GM19455 (cell line): ENCODE results near the gene FAM72A.
A peak's percentile ranks its signal among the peaks of the same experiment; 100 is the strongest.
"Not testable (repeated sequence)": the region's sequence is repeated elsewhere in the genome, so short reads cannot be mapped to it uniquely, and the experiment has no call there.

Source experiments
- ATAC-seq: cut with Tn5 transposase; IDR thresholded peaks from one replicate; pipeline ENCODE4 v1.9.1; 2021; ENCODE audit not compliant: unreplicated experiment

Gene FAM72A

DNA sequence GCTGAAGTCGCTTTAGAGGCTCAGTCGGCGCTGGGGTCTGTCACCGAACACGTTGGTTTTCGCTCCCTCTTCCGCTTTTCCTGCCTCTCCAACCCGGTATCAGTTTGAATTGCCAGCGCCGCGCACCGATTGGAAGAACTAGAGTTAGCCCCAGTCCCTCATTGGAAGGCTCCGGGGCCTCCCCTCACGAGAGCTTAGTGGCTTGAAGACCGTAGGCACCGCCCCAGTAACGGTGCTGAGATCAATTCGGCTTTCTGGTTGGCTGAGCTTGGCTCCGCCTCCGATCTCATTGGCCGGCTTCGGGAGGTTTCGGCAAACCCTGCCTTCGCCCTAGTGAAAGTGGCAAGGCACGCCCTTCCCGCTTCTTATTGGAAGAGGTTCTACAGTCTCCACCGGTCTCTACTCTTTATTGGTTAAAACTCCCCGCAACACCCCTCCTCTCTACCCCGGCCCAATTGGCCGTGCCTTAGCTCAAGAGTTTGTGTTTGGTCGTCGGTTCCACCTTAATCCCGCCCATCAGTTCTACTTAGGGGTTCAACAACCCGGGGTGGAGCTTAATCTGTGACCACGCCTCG lies at the start of gene FAM72A:
TSS of gene FAM72A (minus strand) at position 51 of the 575 bp plus-strand sequence. CDS start 814 bp downstream, outside the sequence.
- ATAC-seq = peak; percentile 89

DNA sequence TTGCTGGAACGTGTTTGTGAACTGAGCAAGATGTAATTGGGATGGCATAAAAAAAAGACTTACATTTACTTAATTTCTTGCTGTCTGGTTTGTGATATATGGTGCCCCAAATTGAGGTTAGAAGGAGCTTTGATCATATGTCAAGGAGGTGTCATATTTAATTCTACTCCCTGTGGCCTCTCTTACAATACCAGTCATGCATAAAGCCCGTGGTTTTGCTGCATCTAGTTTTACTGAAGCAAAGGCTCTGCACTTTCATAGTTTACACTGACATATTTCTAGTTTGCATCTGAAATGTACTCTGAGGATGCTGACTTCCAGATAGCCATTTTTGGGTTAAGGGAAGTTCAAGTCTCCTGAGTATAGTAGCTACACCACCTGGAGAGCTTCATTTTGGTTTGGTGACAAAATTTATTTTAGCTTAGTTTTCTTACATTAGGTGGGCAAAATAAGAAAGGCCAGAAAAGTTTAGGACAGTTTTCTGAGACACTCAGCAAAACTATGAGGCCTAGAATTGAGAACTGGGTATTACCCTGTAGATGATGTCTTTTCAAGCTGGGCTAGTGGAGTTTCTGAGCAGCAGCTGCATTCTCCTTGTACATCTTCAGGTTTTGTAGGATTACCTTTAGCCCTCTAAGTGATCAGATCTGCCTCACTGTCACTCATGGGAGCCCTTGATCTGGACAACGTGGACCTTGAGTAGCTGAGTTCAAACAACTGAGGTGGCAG lies 48.5 kb upstream of the FAM72A start:
- not testable (repeated sequence) for ATAC-seq

DNA sequence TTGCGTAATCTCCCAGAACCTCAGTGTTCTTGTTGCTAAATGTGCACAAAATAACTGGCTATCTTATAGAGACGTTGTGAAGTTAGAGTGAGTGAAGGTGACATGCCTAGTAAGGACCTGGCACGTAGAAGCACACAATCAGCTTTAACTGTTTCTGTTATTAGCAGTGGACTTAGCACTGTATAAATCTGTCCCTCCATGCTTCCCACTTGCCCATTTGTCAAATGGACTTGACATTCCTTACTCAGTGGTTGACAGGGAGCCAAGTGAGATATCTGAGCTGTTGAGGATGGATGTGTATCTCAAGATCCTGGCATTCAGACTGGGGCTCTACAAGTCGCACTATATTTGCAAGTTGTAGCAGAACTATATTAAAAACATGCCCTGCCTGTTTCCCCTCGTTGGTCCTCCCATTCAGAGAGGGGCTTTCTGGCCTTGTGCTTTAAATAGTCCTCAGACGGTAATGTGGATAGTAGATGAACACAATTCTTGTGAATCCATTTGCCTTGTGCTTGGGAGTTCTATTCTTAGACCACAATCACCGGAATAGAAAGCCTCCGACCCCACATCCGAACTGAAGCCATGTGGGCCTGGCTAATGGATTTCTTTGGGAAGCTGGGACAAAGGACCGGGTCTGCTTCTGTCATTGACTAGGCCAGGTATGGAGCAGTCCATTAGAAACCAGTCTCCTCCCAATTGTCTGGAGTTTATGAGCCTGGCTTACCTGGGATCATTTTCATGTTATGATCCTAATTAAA lies 43.7 kb upstream of the FAM72A start:
- not testable (repeated sequence) for ATAC-seq

DNA sequence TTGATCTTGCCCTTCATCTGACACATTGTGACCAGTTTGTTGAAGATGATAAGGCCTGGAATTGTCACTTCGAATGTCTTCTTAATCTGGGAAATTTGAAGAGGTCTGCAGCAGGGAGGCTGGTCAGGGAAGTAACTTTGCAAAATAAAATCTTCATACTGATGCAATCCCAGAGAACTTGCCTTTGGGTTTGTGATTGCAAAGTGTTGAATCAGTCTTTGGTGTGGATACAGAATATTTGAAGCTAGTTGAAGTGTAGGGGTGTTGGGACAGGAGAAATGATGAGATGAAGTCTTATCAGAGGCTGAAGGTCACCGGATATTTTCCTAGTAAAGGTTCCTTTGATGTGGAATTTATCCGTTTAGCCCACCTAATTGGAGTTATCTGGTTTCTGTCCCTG lies 42.8 kb upstream of the FAM72A start:
- not testable (repeated sequence) for ATAC-seq

DNA sequence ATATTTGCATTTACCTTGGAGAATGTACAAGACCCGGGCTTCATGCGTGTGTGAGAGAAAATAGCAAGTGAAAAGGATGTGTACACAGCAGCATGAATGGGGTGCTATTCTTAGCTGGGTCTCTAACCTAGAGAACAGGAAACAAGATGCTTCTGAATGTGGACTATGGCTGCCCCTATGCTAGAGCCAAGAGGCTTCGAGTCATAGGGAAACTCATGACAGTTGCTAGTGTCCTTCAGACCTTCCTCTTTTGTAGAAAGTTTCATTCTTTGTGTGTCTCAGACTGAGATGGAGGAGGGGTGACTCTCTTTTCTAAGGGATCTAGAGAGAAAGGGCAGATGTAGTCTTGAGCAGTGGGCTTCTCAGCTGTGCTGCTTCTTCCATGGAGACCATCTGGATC lies 40.7 kb upstream of the FAM72A start:
- ATAC-seq = peak; percentile 98

DNA sequence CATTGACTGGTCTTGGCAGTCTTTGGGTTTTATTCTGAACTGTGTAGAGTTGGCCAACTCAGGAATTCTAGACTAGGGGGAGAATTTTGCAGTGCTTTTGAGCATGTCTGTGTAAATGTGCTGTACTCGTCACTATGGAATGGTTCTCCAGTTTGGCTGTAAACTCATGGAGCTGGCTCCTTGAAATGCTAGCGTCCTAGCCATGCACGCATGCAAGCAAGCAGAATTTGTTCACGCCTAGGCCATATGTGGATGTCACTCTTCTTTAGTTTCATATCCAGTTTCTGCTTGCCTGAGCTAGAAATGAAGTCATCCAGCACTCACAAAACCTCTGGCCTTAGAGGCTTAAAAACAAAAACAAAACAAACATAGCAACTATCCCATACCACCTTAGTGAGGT lies 37.6 kb upstream of the FAM72A start:
- not testable (repeated sequence) for ATAC-seq

DNA sequence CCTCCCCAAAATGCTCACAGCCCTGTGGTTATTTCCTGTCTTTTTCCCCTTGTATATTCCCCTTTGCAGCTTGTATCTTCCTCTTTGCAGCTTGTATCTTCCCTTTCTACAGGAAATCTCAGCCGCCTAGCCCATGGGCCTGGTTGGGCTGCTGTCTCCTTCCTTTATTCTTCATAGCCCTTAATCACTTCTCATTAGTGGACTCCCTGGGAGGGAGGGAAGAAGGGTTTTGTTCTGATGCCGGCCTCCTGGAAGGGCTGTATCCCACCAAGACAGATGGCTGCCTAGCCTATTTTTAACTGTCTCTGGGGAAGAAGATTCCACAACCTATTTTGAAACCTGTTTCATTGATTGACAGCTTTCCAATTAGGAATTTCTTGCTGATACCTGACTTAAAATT lies 32.6 kb upstream of the FAM72A start:
- not testable (repeated sequence) for ATAC-seq

DNA sequence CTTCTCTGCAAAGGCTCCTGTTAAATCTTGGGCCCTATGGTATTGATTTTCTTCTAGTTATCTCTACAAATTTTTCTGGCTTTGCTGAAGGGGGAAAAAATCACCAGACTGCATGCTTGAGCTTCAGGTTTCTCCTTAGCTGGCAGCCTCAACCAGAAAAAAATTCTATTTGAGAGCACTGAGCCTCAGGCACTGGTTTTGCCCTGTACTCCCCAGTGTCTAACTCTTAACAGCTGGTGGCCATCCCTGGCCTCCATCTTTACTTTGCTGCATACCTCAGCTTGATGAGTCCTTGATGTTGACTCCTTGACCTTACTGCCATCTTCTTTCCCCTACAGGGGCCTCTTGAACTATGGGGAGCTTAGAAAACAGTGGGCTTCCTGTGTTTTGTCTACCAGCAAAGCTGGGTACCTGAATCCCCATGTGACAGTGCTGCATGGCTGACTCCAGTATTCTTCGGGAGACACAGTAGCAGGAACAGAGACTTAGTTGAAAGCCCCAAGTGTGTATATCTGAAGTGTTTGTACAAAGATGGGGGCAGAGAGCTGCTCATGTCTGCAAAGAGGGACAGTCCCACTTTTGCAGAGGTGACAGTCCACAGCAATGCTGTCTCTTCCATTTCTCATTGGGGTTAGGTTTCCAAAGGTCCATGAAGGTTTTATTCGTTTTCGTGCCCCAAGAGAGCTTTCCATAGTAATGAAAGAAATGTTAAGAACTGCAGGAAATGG lies 31.7 kb upstream of the FAM72A start:
- ATAC-seq = not testable (repeated sequence)

DNA sequence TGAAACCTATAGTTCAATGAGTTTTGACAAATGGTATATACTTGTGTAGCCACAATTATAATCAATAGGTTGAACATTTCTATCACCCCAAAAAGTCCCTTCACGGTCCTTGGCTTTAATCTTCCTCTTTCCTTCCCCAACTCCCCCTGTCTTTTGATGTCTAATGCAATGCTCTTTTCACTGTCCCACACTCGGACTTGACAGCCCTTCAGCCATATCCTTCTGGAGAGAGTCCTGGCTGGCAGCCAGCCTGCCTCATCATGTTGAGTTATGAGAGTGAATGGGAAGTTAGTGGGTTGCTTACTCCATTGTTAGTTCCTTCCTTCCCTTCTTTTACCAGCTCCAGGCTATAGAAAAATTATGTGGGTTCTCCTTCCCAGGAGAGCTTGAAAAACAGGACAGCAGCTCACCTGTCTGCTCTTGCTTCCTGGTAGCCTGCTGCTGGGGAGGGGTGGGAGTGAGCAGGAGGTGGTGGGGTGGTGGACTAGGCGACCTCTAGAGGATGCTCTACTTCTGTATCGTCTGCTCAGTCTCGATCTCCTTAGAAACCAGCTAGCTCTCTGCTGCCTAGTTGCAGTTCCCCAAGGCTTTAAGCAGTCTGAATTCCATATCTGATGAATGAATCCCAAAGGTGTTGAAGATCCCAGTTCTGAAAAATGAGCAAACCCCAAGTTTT lies 30.5 kb upstream of the FAM72A start:
- ATAC-seq = not testable (repeated sequence)

DNA sequence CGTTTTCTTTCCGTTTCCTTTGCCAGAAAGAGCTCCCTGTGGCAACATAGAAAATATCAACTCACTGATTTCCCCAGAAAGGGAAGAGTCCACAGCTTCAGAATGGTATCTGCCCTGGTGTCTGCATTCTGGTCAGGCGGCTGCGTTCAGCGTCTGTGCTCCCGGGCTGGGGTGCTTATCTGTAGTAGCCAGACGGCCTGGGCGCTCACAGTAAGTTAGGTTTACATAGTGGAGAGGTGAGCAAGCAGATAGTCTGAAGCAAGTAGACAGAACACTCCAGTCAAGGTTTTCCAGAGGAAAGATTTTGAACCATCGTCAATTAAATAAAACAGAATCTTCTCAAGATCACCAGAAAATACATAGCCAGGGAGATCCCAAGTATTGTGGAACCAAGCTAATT lies 29.4 kb upstream of the FAM72A start:
- not testable (repeated sequence) for ATAC-seq

DNA sequence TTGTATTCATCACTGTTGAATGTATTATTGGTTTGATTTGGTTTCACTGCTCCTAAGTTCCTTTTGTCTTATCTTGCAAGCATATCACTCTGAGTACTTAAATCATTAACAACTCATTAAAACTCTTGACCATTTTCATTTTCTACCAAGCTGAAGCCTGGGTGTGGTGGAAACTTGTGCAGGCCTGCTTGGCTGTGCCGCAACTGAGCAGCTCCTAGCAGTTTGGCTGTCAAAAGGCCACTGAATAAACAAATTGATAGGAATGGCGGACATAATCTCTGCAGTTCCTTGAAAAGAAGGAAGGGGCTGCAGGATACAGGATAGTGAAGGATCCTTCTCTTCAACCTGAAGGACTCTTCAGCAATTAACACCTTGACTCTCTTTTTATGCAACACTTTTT lies 26.6 kb upstream of the FAM72A start:
- not testable (repeated sequence) for ATAC-seq

DNA sequence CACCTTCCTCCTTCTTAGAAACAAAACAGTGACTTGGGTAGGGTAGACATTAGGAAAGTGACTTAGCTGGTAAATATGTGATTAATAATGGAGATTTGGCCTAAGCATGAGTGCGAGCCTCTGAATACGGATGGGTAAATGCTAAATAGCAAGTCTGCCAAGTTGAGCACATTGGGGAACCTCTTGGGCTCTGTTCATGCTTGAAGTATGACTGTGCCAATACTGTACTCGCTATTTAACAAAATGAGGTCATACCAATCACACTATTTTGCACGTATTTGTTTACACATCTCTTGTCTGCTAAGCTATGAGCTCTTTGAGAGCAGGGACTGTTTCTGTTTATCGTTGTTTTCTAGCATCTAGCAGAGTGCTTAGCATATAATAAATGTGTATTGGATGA lies 24.2 kb upstream of the FAM72A start:
- not testable (repeated sequence) for ATAC-seq

DNA sequence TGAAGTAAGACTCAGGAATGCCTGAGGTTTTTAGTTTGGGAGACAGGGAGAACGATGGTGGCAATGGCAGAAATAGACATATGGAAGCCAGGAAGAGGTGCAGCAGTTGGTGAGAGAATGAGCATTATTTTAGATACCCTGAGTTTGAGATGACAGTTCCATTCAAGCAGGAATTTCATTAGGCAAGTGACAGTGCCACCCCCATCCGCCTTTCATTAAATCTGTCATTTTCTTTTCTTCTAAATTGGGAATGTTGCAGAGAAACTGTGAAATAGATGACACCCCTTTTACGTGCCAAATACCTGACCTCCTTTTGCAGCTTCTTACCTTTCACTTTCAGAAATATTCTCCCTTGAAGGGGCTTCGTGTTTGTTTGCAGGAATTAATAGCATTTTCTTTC lies 22.7 kb upstream of the FAM72A start:
- ATAC-seq = not testable (repeated sequence)

DNA sequence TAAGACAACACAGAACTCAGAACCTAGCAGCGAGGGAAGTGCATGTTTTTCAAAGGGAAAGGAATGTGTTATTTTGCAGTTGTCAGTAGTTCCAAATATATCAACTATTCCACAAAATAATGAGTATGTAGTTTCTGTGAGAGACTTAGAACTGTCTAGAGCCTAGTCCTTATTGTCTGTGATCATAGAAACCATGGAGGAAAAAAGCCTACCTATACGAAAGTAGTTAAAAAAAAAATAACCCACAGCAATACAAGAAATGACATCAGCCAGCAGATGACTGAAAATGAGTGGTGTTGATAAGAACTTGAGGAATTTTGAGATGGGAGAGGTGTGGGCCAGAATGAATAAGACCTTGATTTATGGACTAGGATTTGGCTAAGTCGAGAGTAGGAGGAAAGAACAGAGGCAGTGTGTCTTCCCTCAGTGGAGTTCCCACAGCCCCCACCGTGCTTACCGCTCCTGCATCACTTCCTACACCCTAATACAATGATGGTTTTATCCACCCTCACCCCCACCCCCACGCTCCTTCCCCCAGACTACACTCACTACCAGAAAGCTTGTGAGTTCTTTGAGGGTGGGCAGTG lies 21.6 kb upstream of the FAM72A start:
- ATAC-seq = not testable (repeated sequence)

DNA sequence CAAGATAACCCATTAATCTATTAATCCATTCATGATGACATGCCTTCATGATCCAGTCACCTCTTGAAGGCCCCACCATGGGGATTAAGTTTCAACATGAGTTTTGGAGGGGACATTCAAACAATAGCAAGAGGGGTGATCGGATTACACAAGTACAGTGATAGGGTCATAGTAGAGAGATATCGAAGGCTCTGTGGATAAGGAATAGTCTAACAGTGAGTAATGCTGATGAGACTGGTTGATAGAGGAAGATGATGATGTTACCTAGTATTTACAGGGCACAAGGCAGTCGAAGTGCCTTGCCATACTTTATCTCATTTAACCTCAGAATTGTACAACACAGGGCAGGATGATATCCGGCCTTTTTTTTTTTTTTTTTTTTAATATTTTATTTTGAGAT lies 18.9 kb upstream of the FAM72A start:
- ATAC-seq = not testable (repeated sequence)

DNA sequence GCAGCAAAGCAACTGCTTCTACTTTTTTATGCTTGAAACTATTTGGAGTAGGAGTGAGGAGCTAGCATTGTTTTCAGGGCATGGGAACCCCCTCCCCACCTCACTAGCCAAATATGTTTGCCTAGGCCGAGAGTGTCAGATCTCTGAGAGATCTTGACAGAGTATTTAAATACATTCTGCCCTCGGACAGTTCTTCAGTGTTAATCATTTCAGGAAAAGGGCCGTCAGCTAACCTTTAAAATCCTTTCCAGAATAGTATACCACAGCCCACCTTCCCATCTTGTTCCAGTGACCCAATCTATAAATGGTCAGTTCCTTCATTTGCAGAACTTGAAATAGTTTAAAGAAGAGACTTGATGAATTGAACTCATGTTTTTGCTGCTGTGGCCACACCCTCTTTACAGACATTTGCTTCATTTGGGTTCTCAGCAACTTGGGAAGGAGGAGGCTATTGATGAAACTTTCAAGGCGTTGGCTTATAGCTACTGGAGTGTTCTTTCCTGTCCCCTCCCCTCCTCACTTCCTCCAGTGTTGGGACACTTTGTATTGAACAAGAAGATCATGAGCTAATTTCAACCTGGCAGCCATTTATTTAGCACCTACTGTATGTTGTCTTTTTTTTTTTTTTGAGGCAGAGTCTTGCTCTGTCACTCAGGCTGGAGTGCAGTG lies 17.8 kb upstream of the FAM72A start:
- not testable (repeated sequence) for ATAC-seq

DNA sequence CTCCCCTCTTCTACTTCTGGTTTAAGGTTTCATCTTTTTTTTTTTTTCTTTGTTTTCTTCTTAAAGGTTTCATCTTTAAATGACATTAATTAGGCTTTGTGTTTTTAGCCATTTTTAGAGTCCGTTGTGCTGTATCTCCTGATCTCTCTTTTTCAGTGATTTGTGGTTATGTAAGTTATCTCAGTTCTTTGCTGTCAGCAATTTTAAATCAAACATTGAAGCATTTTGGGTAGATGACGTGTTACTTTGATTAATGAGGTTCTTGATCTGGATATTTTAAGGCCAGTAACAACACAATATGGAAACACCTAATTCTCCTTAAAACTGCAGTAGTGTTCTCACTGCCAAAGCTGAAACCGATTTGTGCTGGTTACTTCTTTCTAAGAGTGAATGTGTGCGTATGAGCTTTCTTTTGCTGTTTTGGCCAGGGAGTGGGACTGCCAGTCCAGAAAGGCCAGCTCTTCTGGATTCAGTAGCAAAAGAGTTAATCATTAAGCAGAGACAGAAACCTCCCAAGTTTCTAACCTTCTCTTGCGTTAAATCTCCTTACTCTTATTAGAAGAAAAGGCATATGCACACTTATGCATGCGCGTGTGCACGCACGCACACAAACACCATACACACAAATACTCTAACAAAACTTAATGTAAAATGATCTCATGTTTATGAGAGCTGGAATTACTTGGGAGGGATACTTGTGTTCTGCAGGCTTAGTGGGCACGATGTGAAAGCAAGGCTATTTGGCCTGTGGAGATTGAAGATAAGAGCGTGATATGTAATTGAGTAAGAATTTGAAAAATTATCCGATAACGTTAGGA lies 17.1 kb upstream of the FAM72A start:
- ATAC-seq = not testable (repeated sequence)

DNA sequence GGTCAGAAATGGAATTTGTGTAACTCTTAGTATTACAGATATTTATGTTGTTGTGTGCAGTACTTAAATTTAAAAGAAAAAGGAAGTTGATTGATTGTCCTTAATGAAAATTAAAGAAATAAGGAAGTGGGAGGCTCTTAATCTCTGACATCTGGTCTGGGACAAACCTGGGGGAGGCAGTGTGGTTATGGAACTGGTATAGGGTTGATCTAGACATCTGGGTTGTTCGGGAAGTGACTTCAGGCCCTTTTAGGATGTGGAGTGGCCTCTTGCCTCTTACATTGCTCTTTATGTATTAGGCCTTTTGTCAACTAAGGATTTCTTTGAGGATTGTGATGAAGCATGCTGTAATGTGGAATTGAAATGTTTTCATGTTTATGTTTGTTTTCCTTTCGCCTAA lies 16.1 kb upstream of the FAM72A start:
- not testable (repeated sequence) for ATAC-seq

DNA sequence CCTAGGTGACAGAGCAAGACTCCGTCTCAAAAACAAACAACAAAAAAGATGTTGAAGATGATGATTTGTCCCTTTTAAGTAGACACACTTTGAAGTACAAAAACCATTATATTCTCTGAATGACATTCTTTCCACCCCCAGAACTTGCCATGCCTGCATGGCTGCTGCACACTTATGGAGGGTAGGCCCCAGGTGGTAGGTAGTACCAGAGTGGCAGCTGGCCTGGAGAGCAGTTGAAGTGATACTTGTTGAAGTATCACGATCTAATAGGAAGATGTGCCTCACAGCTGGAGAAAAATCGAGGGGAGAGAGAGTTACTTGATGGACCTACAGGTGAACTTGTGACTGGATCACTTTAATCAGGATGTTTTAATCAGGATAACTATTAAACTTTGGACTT lies 15.6 kb upstream of the FAM72A start:
- ATAC-seq = not testable (repeated sequence)
